Testis (tissue), 3 donors: Measurements from ENCODE around the gene SH3TC1. TPM values are rescaled to one million over a fixed set of nuclear protein-coding genes. Genes with fewer than 3 reads are reported as not detected.

ENCODE experiments used
- DNase-seq: peaks from one replicate; pipeline ENCODE4 v3.0.0-alpha.2; 2019
- H3K27ac ChIP-seq, 2 donors: fragments of 200-600 bp; sonication (generic); one replicate each; pipeline ENCODE4 v1.5.1; 2019
- H3K27me3 ChIP-seq: fragments of 200-600 bp; sonication (generic); one replicate; pipeline ENCODE4 v1.5.1; 2019
- H3K36me3 ChIP-seq: fragments of 200-600 bp; sonication (generic); one replicate; pipeline ENCODE4 v1.5.1; 2017; ENCODE audit warnings: low read depth; ENCODE audit errors: missing control alignments
- H3K4me1 ChIP-seq: fragments of 200-600 bp; sonication (generic); one replicate; pipeline ENCODE4 v1.5.1; 2019
- H3K4me3 ChIP-seq, 2 donors: fragments of 200-600 bp; sonication (generic); one replicate each; pipeline ENCODE4 v1.5.1; 2017 to 2019
- H3K9me3 ChIP-seq: fragments of 200-600 bp; sonication (generic); one replicate; pipeline ENCODE4 v1.5.1; 2017
- POLR2A ChIP-seq: fragments of 450-650 bp; IDR thresholded peaks from one replicate; pipeline ENCODE4 v1.6.1; 2017; ENCODE audit warnings: antibody characterized with exemption, mild to moderate bottlenecking, moderate library complexity
- WGBS, 2 donors: methylation state at CpG; one replicate each; pipeline ENCODE4 v1.1.5; 2018; 5-methylcytosine and 5-hydroxymethylcytosine counted together
- intact Hi-C: fragments of 100-400 bp; cut with DNase I; formaldehyde crosslinking; loops from one replicate; pipeline ENCODE4 v1.15.1; 2023; ENCODE audit warnings: low total_unique reads
- polyA plus RNA-seq: library from polyadenylated mRNA; stranded (reverse); fragments of 350-450 nt; fragmentation: Illumina TruSeq; extraction: RNeasy Lipid Tissue Mini Kit (QIAGEN cat#74804); gene quantifications from one replicate; pipeline ENCODE4 v1.2.3, GENCODE V29; 2014; ENCODE audit warnings: low read depth, low replicate concordance; ENCODE audit not compliant: insufficient read depth
- total RNA-seq, 2 donors: library from RNA; depleted of rRNA; stranded (reverse); fragments of >200 nt; gene quantifications; one replicate each; pipeline ENCODE4 v1.2.3, GENCODE V29; 2016
- TF ChIP-seq, protein P1 (sequence below), 3 experiments: fragments of 450-650 bp in 2 of 3; fragments of 200-600 bp in 1 of 3; sonication (generic) in 1 of 3; IDR thresholded peaks; one replicate each; pipeline ENCODE4 v1.5.1; 2016 to 2019; ENCODE audit warnings: antibody characterized with exemption in 3 of 3, mild to moderate bottlenecking in 2 of 3, moderate library complexity in 1 of 3

SH3TC1 gene
- total and polyA plus RNA-seq, 3 donors from 2014 or later = 3.2 to 12.6 (median 4.0) TPM

DNA sequence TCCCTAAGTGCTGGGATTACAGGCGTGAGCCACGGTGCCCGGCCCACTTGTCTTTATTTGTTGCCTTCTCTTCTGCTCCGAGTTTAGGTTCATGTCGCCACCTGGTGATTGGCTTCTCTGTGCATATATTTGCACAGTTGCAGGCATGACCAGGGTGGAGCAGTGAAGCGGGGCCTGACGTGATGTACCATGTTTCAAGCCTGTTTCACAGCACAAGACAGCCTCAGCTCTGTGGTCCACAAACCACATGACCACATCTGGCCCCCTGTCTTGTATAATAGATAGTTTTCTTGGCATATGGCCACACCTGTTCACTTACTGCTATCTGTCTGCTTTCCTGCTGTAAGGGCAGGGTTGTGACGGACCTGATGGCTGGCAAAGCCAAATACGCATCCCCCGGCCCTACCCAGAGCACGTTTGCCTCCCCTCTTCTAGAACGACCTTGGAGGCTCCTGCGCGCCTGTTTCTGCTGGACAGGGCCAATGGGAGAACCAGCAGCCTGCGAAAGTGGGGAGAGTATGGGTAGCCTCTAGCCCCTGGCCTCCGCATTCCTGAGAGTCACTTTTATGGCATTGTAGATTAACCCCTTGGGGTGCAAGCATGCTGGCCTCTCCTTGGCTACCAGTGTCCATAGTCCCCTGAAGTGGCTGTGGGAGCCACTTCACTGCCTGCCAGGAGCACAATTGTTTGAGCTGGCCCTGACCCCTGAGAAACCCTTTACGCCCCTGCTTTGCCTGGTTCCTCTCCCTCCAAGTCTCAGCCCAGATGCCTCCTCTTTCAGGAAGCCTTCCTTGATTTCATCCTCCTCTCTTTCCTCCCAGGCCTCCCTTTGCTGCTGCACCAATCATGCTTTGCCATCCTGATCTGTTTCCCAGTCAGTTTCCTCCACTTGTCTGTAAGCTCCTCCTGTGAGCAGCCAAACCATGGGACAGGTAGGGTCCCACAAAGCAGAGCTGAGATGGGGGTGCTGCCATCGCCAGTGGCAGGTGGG is 6.0 kb upstream of the SH3TC1 start:
- intact Hi-C loops = no loop called here
- DNase-seq = peak; percentile 75
- TF ChIP-seq, protein P1, sequence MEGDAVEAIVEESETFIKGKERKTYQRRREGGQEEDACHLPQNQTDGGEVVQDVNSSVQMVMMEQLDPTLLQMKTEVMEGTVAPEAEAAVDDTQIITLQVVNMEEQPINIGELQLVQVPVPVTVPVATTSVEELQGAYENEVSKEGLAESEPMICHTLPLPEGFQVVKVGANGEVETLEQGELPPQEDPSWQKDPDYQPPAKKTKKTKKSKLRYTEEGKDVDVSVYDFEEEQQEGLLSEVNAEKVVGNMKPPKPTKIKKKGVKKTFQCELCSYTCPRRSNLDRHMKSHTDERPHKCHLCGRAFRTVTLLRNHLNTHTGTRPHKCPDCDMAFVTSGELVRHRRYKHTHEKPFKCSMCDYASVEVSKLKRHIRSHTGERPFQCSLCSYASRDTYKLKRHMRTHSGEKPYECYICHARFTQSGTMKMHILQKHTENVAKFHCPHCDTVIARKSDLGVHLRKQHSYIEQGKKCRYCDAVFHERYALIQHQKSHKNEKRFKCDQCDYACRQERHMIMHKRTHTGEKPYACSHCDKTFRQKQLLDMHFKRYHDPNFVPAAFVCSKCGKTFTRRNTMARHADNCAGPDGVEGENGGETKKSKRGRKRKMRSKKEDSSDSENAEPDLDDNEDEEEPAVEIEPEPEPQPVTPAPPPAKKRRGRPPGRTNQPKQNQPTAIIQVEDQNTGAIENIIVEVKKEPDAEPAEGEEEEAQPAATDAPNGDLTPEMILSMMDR (IDR thresholded peaks at IDR 0.05) = no peak
- no peak for TF ChIP-seq POLR2A
- no peaks in the 10 kb centered on the region for H3K9me3 ChIP-seq
- H3K4me1 ChIP-seq = no peaks in the 10 kb centered on the region
- no peak overlapping the region for H3K4me3 ChIP-seq
- H3K27me3 ChIP-seq = no peaks in the 10 kb centered on the region
- no peak overlapping the region for H3K27ac ChIP-seq
- no peaks in the 10 kb centered on the region for H3K36me3 ChIP-seq
- WGBS, 2 donors = 51 to 70% methylated on average over 17 to 18 of the region's 18 CpGs

GRCh38 chr4:8194306-8195242 is 4.5 kb upstream of the SH3TC1 start:
- WGBS, 2 donors = 83 to 84% methylated on average over 15 to 19 of the region's 19 CpGs
- Histone ChIP-seq H3K36me3 (no peaks in the 10 kb centered on the region), H3K4me3 (no peak overlapping the region), H3K27ac (no peak overlapping the region), H3K27me3 (no peaks in the 10 kb centered on the region), H3K4me1 (peaks cover 9% of the 10 kb centered on the region), H3K9me3 (no peaks in the 10 kb centered on the region)
- DNase-seq = no peak
- intact Hi-C loops = no loop called here
- no peak for TF ChIP-seq POLR2A
- TF ChIP-seq, protein P1 (IDR thresholded peaks at IDR 0.05) = no peak

- intact Hi-C loops = no loop called here
- no peak overlapping the region for H3K4me3 ChIP-seq
- H3K27me3 ChIP-seq = no peaks in the 10 kb centered on the region
Observed at GRCh38 chr4:8195431-8195830, 3.7 kb upstream of the SH3TC1 start.

GRCh38 chr4:8195841-8196458 is 3.1 kb upstream of the SH3TC1 start:
- Histone ChIP-seq H3K4me3 (no peak overlapping the region), H3K9me3 (no peaks in the 10 kb centered on the region), H3K27ac (no peak overlapping the region), H3K4me1 (peaks cover 20% of the 10 kb centered on the region), H3K36me3 (no peaks in the 10 kb centered on the region), H3K27me3 (no peaks in the 10 kb centered on the region)
- 76 to 84% methylated on average over 15 to 20 of the region's 20 CpGs for WGBS, 2 donors
- TF ChIP-seq POLR2A = no peak
- TF ChIP-seq, protein P1 (IDR thresholded peaks at IDR 0.05) = no peak
- intact Hi-C loops = no loop called here
- no peak for DNase-seq

More at GRCh38 chr4:8195431-8195830, 3.7 kb upstream of the SH3TC1 start:
- no peak for DNase-seq
- TF ChIP-seq, protein P1 (IDR thresholded peaks at IDR 0.05) = no peak
- no peak for TF ChIP-seq POLR2A
- H3K36me3 ChIP-seq = no peaks in the 10 kb centered on the region
- H3K27ac ChIP-seq = no peak overlapping the region
- 61 to 82% methylated on average over 7 of the region's 7 CpGs for WGBS, 2 donors
- H3K4me1 ChIP-seq = peaks cover 17% of the 10 kb centered on the region
- no peaks in the 10 kb centered on the region for H3K9me3 ChIP-seq
